Stimulated activated CD4-positive, alpha-beta T cell treated with anti-CD3 and anti-CD28 coated beads, TNF-alpha, amount 100 ng/mL, for 48 hours (primary cell): ENCODE measurements around the gene FERD3L.

Experiments
- DNase-seq, 3 donors: peaks; one replicate each; pipeline ENCODE4 v3.0.0-alpha.2; 2020; ENCODE audit warnings: low read depth in 3 of 3

FERD3L gene

GRCh38 chr7:19117091-19117869, 27.9 kb downstream of the FERD3L start, which contains the start of gene TWIST1:
Gene TWIST1, minus strand, starts transcription at chr7:19117636. Its CDS starts 315 bp downstream, at chr7:19117321.
- DNase-seq = no peak

- DNase-seq = no peak
Measured at GRCh38 chr7:19116121-19117090, 28.8 kb downstream of the FERD3L start.

- no peak for DNase-seq
Measured at GRCh38 chr7:19114551-19114855, 30.7 kb downstream of the FERD3L start.

- no peak for DNase-seq
Measured at GRCh38 chr7:19113855-19114550, 31.2 kb downstream of the FERD3L start.

GRCh38 chr7:19113002-19113350, 32.2 kb downstream of the FERD3L start:
- DNase-seq = no peak

- no peak for DNase-seq
Measured at GRCh38 chr7:19112274-19113001, 32.8 kb downstream of the FERD3L start.

- DNase-seq = no peak
Measured at GRCh38 chr7:19111474-19112273, 33.5 kb downstream of the FERD3L start.

DNA sequence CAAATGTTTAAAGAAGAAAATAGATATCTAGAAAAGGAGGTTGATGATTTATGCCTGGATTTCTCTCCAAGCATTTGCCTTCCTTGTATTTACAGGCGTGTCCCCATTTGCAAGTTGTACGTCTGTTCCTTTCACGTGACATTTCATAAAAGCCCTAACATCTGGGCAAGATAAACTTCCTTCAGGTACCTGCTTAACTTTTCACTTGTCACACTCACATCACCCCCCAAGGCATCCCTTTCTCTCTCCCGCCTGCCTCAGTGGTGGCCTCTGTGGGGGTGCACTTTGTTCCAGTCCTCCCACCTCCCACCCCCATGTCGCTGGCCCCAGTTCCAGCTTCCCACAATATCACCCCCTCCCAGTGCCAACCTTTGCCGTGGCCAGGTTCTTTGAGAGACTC, 34.4 kb downstream of the FERD3L start:
- DNase-seq = no peak

DNA sequence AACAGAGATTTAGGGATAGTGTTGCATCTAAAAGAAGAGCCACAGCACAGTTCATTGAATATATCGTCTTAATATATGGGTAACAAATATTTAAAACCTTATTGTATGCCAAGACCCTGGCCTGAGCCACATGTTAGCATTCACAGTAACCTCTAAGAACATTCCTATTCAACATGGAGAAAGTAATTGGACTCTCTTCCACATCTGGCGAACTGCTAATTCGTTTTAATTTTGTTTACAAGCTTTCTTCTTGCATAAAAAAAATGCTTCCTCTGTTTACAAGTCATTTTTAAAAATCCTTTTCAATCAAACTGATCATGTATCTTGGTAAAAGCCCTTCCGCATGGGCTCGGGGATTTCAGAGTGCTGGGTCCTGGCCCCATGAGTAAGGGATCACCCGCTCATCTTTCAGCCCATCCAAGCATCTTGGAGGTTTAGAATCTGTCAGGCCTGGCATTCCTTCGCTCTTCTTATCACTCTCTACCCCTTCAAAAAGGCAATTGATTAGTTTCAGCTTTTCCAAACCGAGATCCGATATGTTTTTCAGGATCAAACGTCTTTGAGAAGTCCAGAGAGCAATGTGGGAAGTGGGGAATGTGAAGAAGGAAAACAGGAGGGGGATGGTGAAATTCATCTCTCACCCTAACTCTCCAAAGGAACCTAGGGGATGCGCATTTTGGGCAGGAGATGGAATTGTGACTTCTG, 35.0 kb downstream of the FERD3L start:
- DNase-seq = no peak

- no peak for DNase-seq
Measured at GRCh38 chr7:19109000-19109946, 35.9 kb downstream of the FERD3L start.

DNA sequence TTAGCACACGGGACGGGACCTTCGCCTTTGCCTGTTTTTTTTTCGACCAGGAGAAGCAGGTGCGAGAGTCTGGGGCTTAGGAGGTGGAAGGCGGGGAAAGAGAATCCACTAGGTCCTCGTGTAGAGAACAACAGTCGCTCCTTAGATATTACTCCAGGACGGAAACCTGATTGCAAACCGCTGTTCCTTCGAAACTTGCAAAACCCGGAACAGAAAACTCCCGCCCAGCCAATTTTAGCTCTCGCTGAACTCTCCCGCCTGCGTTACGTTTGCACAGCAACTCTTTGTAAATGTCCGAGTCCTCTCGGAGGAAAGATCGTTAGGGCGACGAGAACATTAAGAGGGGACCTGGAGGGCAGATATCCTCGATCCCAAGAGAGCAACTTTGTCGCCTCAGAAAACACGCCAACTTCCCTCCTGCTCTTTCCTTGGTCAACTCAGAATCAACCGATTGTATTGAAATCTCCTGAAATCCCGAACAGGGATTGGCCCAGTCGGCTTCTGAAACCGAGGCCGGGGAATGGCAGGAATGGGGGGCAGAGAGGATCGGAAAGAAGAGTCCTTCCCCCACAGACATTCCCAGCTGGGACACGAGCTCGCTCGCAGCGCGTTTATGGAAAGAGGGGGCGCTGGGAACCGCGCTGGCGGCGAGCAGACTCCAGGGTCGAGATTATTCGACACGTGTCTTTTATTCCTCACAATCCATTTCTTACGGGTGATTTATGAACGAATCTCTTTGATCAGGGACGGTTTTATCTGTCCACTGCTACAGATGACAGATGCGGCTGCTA, 37.7 kb downstream of the FERD3L start:
- DNase-seq = no peak

- DNase-seq = no peak
Measured at GRCh38 chr7:19107081-19107355, 38.2 kb downstream of the FERD3L start.

DNA sequence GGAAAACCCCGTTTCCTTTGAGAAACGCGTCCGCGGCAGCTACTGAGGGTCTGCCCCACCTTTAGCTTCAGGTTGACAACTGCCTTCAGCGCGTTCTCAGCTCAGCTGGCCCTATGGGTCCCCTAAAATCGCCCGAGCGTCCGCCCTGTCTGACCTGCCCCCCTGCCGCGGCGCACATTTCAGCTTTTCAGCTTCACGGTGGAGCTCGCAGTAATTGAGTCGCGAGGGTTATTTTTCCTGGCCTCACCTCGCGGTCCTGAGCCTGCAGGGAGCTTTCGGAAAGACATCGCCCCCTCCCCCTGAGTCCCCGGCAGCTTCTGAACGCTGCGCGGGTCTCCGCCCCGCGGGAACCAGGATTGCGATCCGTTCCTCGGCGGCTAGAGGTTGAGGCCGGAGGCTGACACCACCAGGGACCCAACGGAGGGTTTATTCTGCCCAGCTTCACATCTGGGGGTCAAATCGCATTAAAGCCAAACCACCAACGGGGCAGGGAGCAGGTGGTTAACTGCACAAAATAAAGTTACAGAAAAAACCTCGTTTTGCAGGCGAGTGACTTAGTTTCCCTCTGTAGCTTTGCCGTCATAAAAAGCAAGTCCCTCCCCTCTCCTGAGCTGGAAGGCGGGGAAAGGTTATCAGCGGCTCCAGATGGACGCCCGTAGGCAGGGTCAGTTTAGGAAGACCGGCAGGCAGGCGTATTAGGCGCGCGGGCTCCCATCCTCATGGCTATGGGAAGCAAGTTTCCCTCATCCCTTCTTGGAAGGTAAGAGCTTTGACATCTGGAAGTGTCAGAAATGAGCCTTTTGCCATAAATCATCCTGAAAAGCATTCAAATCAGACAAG, 38.8 kb downstream of the FERD3L start:
- DNase-seq = no peak

DNA sequence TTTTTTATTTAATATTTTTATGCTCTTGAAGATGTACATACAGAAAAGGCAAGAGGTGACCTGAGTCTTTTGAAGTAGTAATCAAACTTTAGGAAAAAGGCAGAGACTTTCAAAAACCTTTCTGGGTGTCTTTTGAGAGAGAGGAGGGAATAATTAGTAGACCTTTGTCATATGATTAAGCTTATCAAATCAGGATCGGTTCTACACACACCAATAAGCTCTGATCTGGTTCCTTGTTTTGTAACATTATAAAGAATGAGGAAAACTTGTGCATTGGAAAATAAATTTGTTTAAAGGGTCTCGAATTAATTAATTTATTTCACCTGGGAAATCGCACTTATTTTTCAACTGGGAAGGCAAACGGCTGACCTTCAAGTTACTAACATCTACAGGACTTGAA, 39.7 kb downstream of the FERD3L start:
- DNase-seq = no peak

GRCh38 chr7:19104811-19105210, 40.4 kb downstream of the FERD3L start:
- no peak for DNase-seq

DNA sequence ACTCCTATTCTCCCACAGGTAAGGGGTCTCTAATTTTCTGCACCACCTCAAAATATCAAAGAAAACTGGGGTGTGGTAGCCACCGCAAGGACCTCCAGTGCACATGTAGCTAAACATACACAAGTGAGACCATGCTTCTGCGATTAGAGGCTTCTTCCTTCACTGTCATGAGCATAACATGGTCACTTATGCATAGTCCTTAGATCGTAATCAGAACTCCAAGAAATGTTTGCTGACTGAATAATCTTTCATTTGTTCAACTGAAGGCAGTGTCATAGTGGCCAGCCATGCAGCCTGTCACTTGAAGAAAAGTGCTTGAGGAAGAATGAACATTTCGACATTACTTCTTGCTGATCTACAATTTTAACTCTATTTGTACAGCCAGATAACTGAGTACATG, 42.3 kb downstream of the FERD3L start:
- DNase-seq = no peak

DNA sequence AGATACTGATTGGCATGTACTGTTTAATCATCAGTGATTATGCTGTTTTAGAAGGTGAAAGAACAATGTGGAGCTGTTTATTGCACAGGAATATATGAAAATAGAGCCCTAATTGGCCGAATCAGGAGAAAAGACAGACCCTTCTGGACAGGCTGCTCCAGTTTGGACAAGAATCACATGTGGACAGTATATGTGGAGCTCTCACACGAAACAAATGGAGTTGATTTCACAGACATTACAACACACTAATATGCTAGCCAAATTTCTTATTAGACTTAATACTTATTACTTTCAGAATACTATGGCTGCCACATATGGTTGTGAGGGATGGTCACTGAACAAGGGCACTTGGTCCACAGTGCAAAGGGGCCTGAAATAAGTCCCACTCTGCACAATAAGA, 43.3 kb downstream of the FERD3L start:
- DNase-seq = no peak

DNA sequence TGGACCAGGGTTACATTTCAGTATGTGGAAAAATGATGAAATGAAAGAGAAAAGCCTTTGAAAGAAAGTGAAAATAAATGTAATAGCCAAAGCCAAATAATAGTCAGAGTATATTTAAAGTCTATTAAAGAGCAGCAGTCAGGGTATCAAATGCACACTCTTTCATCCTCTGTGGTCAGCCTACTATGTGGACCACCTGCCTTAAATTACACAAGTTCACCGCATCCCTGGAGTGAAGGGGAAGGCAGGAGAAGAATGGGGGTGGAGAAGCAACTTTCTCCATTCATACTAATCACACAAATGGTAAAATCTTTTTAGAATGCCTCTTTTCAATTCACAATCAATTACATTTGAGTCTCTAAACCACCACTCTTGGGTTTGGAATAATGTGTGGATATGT, 43.7 kb downstream of the FERD3L start:
- DNase-seq = no peak
